Neuronal stem cell (in vitro differentiated cells): Measurements from ENCODE around the gene SPATA17.

Source experiments
- DNase-seq: peaks from one replicate; pipeline ENCODE4 v3.0.0-alpha.2; 2013; ENCODE audit warnings: low spot score
- H2AFZ ChIP-seq: one replicate; pipeline ENCODE4 v1.6.1; 2013; ENCODE audit warnings: mild to moderate bottlenecking, low read length, inconsistent platforms
- H2AK5ac ChIP-seq: 2 replicates; pipeline ENCODE4 v1.6.1; 2013; ENCODE audit warnings: low read depth, mild to moderate bottlenecking, inconsistent platforms, low read length, moderate library complexity, mixed read lengths
- H2BK120ac ChIP-seq: 2 replicates; pipeline ENCODE4 v1.6.1; 2013; ENCODE audit warnings: low read depth, mild to moderate bottlenecking, inconsistent platforms, low read length, moderate library complexity, mixed read lengths
- H2BK12ac ChIP-seq: one replicate; pipeline ENCODE4 v1.6.1; 2013; ENCODE audit warnings: low read length, inconsistent platforms
- H2BK15ac ChIP-seq: 2 replicates; pipeline ENCODE4 v1.6.1; 2013; ENCODE audit warnings: mild to moderate bottlenecking, low read length, inconsistent platforms, mixed read lengths
- H2BK5ac ChIP-seq: one replicate; pipeline ENCODE4 v1.6.1; 2013; ENCODE audit warnings: inconsistent platforms, mild to moderate bottlenecking, low read length, moderate library complexity
- H3K14ac ChIP-seq: one replicate; pipeline ENCODE4 v1.6.1; 2013; ENCODE audit warnings: low read length, inconsistent platforms
- H3K18ac ChIP-seq: 2 replicates; pipeline ENCODE4 v1.6.1; 2013; ENCODE audit warnings: low read length, inconsistent platforms
- H3K23ac ChIP-seq: 2 replicates; pipeline ENCODE4 v1.6.1; 2013; ENCODE audit warnings: low read depth, mild to moderate bottlenecking, mixed read lengths, low read length, inconsistent platforms; ENCODE audit not compliant: poor library complexity
- H3K27ac ChIP-seq: replicated peaks from 3 replicates; pipeline ENCODE4 v1.5.1; 2013; ENCODE audit warnings: low read length, inconsistent platforms
- H3K27me3 ChIP-seq, 3 experiments: 2 replicates each; pipeline ENCODE4 v1.6.1; 2013; ENCODE audit warnings: low read length in 3 of 3, mild to moderate bottlenecking in 2 of 3, inconsistent platforms in 1 of 3, low read depth in 1 of 3, mixed read lengths in 1 of 3, moderate library complexity in 1 of 3; ENCODE audit not compliant: control insufficient read depth in 3 of 3, insufficient read depth in 3 of 3
- H3K36me3 ChIP-seq, 2 donors: replicated peaks in 1 of 2; 2 replicates each; pipeline ENCODE4 v1.6.1; 2013; ENCODE audit warnings: low read length in 2 of 2; ENCODE audit not compliant: control insufficient read depth in 2 of 2, insufficient read depth in 2 of 2
- H3K4ac ChIP-seq: 2 replicates; pipeline ENCODE4 v1.6.1; 2013; ENCODE audit warnings: inconsistent platforms, mild to moderate bottlenecking, low read length, moderate library complexity
- H3K4me1 ChIP-seq, 2 donors: 1 replicate in 1 of 2; 2 replicates in 1 of 2; pipeline ENCODE4 v1.6.1; 2013; ENCODE audit warnings: low read length in 2 of 2, low read depth in 1 of 2; ENCODE audit not compliant: control insufficient read depth in 2 of 2, insufficient read depth in 1 of 2
- H3K4me2 ChIP-seq: one replicate; pipeline ENCODE4 v1.6.1; 2013; ENCODE audit warnings: mild to moderate bottlenecking, low read length, inconsistent platforms; ENCODE audit not compliant: insufficient read depth, poor library complexity, severe bottlenecking
- H3K4me3 ChIP-seq, 2 donors: 2 replicates each; pipeline ENCODE4 v1.5.1; 2013; ENCODE audit warnings: low read length in 2 of 2, mild to moderate bottlenecking in 2 of 2, inconsistent platforms in 1 of 2, moderate library complexity in 1 of 2
- H3K79me1 ChIP-seq: one replicate; pipeline ENCODE4 v1.6.1; 2013; ENCODE audit warnings: low read depth, mild to moderate bottlenecking, inconsistent platforms, low read length, moderate library complexity
- H3K9ac ChIP-seq: one replicate; pipeline ENCODE4 v1.6.1; 2013; ENCODE audit warnings: mild to moderate bottlenecking, low read depth, low read length, inconsistent platforms; ENCODE audit not compliant: poor library complexity
- H3K9me3 ChIP-seq, 2 donors: replicated peaks in 1 of 2; 2 replicates each; pipeline versions ENCODE3 to v1.6.1; 2013; ENCODE audit warnings: low read length in 2 of 2, mild to moderate bottlenecking in 2 of 2, inconsistent platforms in 1 of 2, low read depth in 1 of 2, mixed read lengths in 1 of 2, moderate library complexity in 1 of 2; ENCODE audit not compliant: control insufficient read depth in 2 of 2, insufficient read depth in 1 of 2
- H4K8ac ChIP-seq: one replicate; pipeline ENCODE4 v1.6.1; 2013; ENCODE audit warnings: low read depth, mild to moderate bottlenecking, inconsistent platforms, low read length, moderate library complexity
- H4K91ac ChIP-seq: one replicate; pipeline ENCODE4 v1.6.1; 2013; ENCODE audit warnings: low read length, low read depth, mild to moderate bottlenecking, inconsistent platforms; ENCODE audit not compliant: poor library complexity
- WGBS, 2 donors: extraction: QIAGEN DNeasy Blood & Tissue Kit; methylation state at CpG; one replicate each; pipeline ENCODE4 v1.1.7; 2013; ENCODE audit warnings: missing lambda C conversion rate in 2 of 2, mixed read lengths in 1 of 2; ENCODE audit not compliant: insufficient read length in 2 of 2, insufficient replicate concordance in 1 of 2; ENCODE audit errors: extremely low coverage in 2 of 2; 5-methylcytosine and 5-hydroxymethylcytosine counted together

Gene SPATA17

GRCh38 chr1:217846733-217847132 lies 215.6 kb downstream of the SPATA17 start:
- Histone ChIP-seq H3K79me1 (no peaks in the 10 kb centered on the region), H2BK15ac (no peak overlapping the region), H2AFZ (no peak overlapping the region), H3K4me2 (no peak overlapping the region), H3K27me3 (no peaks in the 10 kb centered on the region), H3K9me3 (no peaks in the 10 kb centered on the region), H2BK5ac (no peak overlapping the region), H4K8ac (no peak overlapping the region), H3K4me1 (no peaks in the 10 kb centered on the region), H3K4me3 (no peak overlapping the region), H2AK5ac (no peak overlapping the region), H3K4ac (no peak overlapping the region), H3K27ac (no peak overlapping the region), H2BK120ac (no peak overlapping the region), H3K14ac (no peak overlapping the region), H2BK12ac (no peak overlapping the region), H4K91ac (no peak overlapping the region), H3K9ac (no peak overlapping the region), H3K23ac (no peak overlapping the region), H3K18ac (no peak overlapping the region), H3K36me3 (no peaks in the 10 kb centered on the region)
- WGBS, 2 donors, result no CpG with 5 or more reads among the region's 1 CpG
- no peak for DNase-seq

- no peak overlapping the region for H3K14ac ChIP-seq
- H3K27me3 ChIP-seq, result no peaks in the 10 kb centered on the region
- H4K91ac ChIP-seq, result no peak overlapping the region
- H2BK5ac ChIP-seq, result no peak overlapping the region
- H2AK5ac ChIP-seq, result no peak overlapping the region
- H3K23ac ChIP-seq, result no peak overlapping the region
- H3K4ac ChIP-seq, result no peak overlapping the region
- H3K4me1 ChIP-seq, result no peaks in the 10 kb centered on the region
- DNase-seq, result no peak
- H3K79me1 ChIP-seq, result no peaks in the 10 kb centered on the region
- H3K4me3 ChIP-seq, result no peak overlapping the region
- no peak overlapping the region for H4K8ac ChIP-seq
- no peak overlapping the region for H2BK120ac ChIP-seq
- no peak overlapping the region for H3K27ac ChIP-seq
- H2AFZ ChIP-seq, result no peak overlapping the region
- no peaks in the 10 kb centered on the region for H3K9me3 ChIP-seq
- no peak overlapping the region for H2BK12ac ChIP-seq
- H2BK15ac ChIP-seq, result no peak overlapping the region
- no CpG with 5 or more reads among the region's 3 CpGs for WGBS, 2 donors
- no peak overlapping the region for H3K4me2 ChIP-seq
- H3K9ac ChIP-seq, result no peak overlapping the region
- H3K18ac ChIP-seq, result no peak overlapping the region
- H3K36me3 ChIP-seq, result no peaks in the 10 kb centered on the region
These were observed 216.5 kb downstream of the SPATA17 start for GRCh38 chr1:217847643-217848042.

- Histone ChIP-seq H4K91ac (no peak overlapping the region), H2BK120ac (no peak overlapping the region), H3K23ac (no peak overlapping the region), H3K36me3 (no peaks in the 10 kb centered on the region), H3K4me1 (no peaks in the 10 kb centered on the region), H3K4me2 (no peak overlapping the region), H3K18ac (no peak overlapping the region), H2BK15ac (no peak overlapping the region), H2AK5ac (no peak overlapping the region), H3K4me3 (no peak overlapping the region), H3K79me1 (no peaks in the 10 kb centered on the region), H2BK5ac (no peak overlapping the region), H3K9ac (no peak overlapping the region), H4K8ac (no peak overlapping the region), H3K27ac (no peak overlapping the region), H2BK12ac (no peak overlapping the region), H3K14ac (no peak overlapping the region), H3K27me3 (no peaks in the 10 kb centered on the region), H3K4ac (no peak overlapping the region), H3K9me3 (no peaks in the 10 kb centered on the region), H2AFZ (no peak overlapping the region)
- WGBS, 2 donors, result no CpG with 5 or more reads among the region's 6 CpGs
- no peak for DNase-seq
These were observed 225.3 kb downstream of the SPATA17 start for GRCh38 chr1:217856342-217857034.

GRCh38 chr1:217857061-217857460 lies 225.9 kb downstream of the SPATA17 start:
- Histone ChIP-seq H3K4me2 (no peak overlapping the region), H4K8ac (no peak overlapping the region), H3K27ac (no peak overlapping the region), H2BK15ac (no peak overlapping the region), H3K14ac (no peak overlapping the region), H3K79me1 (no peaks in the 10 kb centered on the region), H4K91ac (no peak overlapping the region), H3K9me3 (no peaks in the 10 kb centered on the region), H3K18ac (no peak overlapping the region), H3K36me3 (no peaks in the 10 kb centered on the region), H2BK12ac (no peak overlapping the region), H3K4me3 (no peak overlapping the region), H3K4ac (no peak overlapping the region), H3K4me1 (no peaks in the 10 kb centered on the region), H2BK5ac (no peak overlapping the region), H3K27me3 (no peaks in the 10 kb centered on the region), H3K23ac (no peak overlapping the region), H2AFZ (no peak overlapping the region), H2AK5ac (no peak overlapping the region), H3K9ac (no peak overlapping the region), H2BK120ac (no peak overlapping the region)
- no peak for DNase-seq
- WGBS, 2 donors, result no CpG with 5 or more reads among the region's 5 CpGs
